DOHH2 (cell line): ENCODE results near the gene MED12L.

Source experiments
- EZH2phosphoT487 ChIP-seq: fragments of 200-600 bp; sonication (generic); IDR thresholded peaks from 2 replicates; pipeline ENCODE4 v1.6.1; 2017; ENCODE audit warnings: borderline replicate concordance, mild to moderate bottlenecking, antibody characterized with exemption, low read length, moderate library complexity, mixed read lengths
- TF ChIP-seq, protein P1 (sequence below): fragments of 200-600 bp; sonication (generic); IDR thresholded peaks from one replicate; pipeline ENCODE4 v1.5.1; 2014; ENCODE audit warnings: antibody characterized with exemption, mild to moderate bottlenecking, low read depth, low read length; ENCODE audit not compliant: poor library complexity, severe bottlenecking

DNA sequence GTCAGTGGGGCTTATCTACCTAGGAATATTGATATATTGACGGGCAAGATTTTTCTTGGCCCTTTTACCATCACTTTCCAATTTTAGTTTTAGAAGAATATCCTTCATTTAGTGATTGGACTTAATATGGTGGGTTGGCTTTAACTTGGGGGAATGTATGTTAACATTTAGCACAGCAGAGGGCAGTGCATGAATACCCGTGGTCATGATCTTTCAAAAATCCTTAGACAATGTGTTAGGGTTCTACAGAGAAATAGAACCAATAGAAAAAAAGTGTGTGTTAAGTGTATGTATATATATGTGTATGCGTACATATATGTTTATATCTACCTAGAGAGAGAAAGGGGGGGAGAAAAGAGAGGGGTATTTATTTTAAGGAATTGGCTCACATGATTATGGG lies 80.7 kb downstream of the MED12L start:
- TF ChIP-seq, protein P1, sequence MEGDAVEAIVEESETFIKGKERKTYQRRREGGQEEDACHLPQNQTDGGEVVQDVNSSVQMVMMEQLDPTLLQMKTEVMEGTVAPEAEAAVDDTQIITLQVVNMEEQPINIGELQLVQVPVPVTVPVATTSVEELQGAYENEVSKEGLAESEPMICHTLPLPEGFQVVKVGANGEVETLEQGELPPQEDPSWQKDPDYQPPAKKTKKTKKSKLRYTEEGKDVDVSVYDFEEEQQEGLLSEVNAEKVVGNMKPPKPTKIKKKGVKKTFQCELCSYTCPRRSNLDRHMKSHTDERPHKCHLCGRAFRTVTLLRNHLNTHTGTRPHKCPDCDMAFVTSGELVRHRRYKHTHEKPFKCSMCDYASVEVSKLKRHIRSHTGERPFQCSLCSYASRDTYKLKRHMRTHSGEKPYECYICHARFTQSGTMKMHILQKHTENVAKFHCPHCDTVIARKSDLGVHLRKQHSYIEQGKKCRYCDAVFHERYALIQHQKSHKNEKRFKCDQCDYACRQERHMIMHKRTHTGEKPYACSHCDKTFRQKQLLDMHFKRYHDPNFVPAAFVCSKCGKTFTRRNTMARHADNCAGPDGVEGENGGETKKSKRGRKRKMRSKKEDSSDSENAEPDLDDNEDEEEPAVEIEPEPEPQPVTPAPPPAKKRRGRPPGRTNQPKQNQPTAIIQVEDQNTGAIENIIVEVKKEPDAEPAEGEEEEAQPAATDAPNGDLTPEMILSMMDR = no peak
- TF ChIP-seq EZH2phosphoT487 = no peak
